MM.1S (cell line): Measurements from ENCODE around the gene TRIM66.
"Not testable (repeated sequence)": the region's sequence is repeated elsewhere in the genome, so short reads cannot be mapped to it uniquely, and the experiment has no call there.

Experiments
- DNase-seq: peaks from one replicate; pipeline ENCODE4 v3.0.0-alpha.2; 2015
- H2AFZ ChIP-seq: fragments of 300-600 bp; sonication (generic); 2 replicates; pipeline ENCODE4 v1.6.0; 2016; ENCODE audit warnings: antibody characterized with exemption, low read length
- H3F3A ChIP-seq: fragments of 300-600 bp; sonication (generic); 2 replicates; pipeline ENCODE4 v1.6.1; 2016; ENCODE audit warnings: mild to moderate bottlenecking, antibody characterized with exemption, low read length, moderate library complexity, mixed read lengths; ENCODE audit not compliant: insufficient read depth
- H3K27ac ChIP-seq: fragments of 300-600 bp; sonication (generic); 2 replicates; pipeline ENCODE4 v1.5.1; 2016; ENCODE audit warnings: mild to moderate bottlenecking, low read length
- H3K27me3 ChIP-seq: fragments of 300-600 bp; sonication (generic); replicated peaks from 2 replicates; pipeline ENCODE4 v1.6.0; 2016; ENCODE audit warnings: low read length; ENCODE audit not compliant: insufficient read depth
- H3K36me3 ChIP-seq: fragments of 300-600 bp; sonication (generic); replicated peaks from 2 replicates; pipeline ENCODE4 v1.6.1; 2016; ENCODE audit warnings: mild to moderate bottlenecking, low read length, mixed read lengths; ENCODE audit not compliant: insufficient read depth
- H3K4me1 ChIP-seq: fragments of 300-600 bp; sonication (generic); 2 replicates; pipeline ENCODE4 v1.6.1; 2016; ENCODE audit warnings: low read length, mixed read lengths
- H3K4me2 ChIP-seq: fragments of 300-600 bp; sonication (generic); 2 replicates; pipeline ENCODE4 v1.6.0; 2016; ENCODE audit warnings: low read depth, low read length
- H3K4me3 ChIP-seq: fragments of 300-600 bp; sonication (generic); 2 replicates; pipeline ENCODE4 v1.5.1; 2016; ENCODE audit warnings: low read length, mixed read lengths
- H3K79me2 ChIP-seq: fragments of 300-600 bp; sonication (generic); 2 replicates; pipeline ENCODE4 v1.6.1; 2016; ENCODE audit warnings: mixed run types, low read length, mixed read lengths
- H3K9ac ChIP-seq: fragments of 300-600 bp; sonication (generic); 2 replicates; pipeline ENCODE4 v1.6.1; 2016; ENCODE audit warnings: low read length, mixed read lengths
- H3K9me2 ChIP-seq: fragments of 300-600 bp; sonication (generic); replicated peaks from 2 replicates; pipeline ENCODE4 v1.6.1; 2016; ENCODE audit warnings: mild to moderate bottlenecking, low read length, mixed read lengths; ENCODE audit not compliant: insufficient read depth
- H3K9me3 ChIP-seq: fragments of 300-600 bp; sonication (generic); replicated peaks from 2 replicates; pipeline ENCODE4 v1.6.1; 2016; ENCODE audit warnings: mild to moderate bottlenecking, low read length, mixed read lengths; ENCODE audit not compliant: insufficient read depth
- H4K20me1 ChIP-seq: fragments of 300-600 bp; sonication (generic); 2 replicates; pipeline ENCODE4 v1.6.1; 2016; ENCODE audit warnings: mild to moderate bottlenecking, low read length, moderate library complexity, mixed read lengths; ENCODE audit not compliant: insufficient read depth
- EZH2 ChIP-seq: fragments of 300-600 bp; sonication (generic); optimal IDR thresholded peaks from 2 replicates; pipeline ENCODE3; 2017; ENCODE audit warnings: low read depth, mild to moderate bottlenecking, antibody characterized with exemption, low read length, mixed read lengths
- EZH2phosphoT487 ChIP-seq: fragments of 300-600 bp; sonication (generic); IDR thresholded peaks from 2 replicates; pipeline ENCODE4 v1.6.1; 2018; ENCODE audit warnings: antibody characterized with exemption, low read length
- TF ChIP-seq, protein P1 (sequence below): fragments of 300-600 bp; sonication (generic); IDR thresholded peaks from 2 replicates; pipeline ENCODE4 v1.5.1; 2016; ENCODE audit warnings: antibody characterized with exemption, low read length, mixed read lengths

Gene TRIM66

DNA sequence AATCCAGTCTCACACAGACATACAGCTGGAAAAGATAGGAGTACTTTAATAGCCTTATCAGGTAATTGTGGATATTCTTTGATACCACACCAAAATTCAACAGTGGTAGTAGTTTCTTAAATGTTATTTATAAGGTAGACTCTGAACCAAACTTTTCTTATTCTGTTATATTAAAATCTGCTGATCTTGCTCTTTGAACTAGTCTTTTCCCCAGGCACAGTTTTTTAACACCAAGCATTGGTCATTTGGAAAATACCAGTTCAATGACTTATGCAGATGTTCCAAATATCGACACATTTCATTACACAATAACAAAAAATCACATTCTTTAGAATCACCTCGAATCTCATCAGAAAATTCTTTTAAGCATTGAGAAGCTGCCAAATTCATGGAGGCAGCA is 7.6 kb downstream of the TRIM66 start:
- Histone ChIP-seq H3K9me3 (no peaks in the 10 kb centered on the region), H3K27me3 (no peaks in the 10 kb centered on the region), H3K4me2 (no peak overlapping the region), H3K4me3 (no peak overlapping the region), H3K27ac (no peak overlapping the region), H3K9ac (no peak overlapping the region), H3K79me2 (no peaks in the 10 kb centered on the region), H4K20me1 (no peaks in the 10 kb centered on the region), H2AFZ (no peak overlapping the region), H3K9me2 (no peaks in the 10 kb centered on the region), H3K4me1 (no peaks in the 10 kb centered on the region), H3F3A (no peaks in the 10 kb centered on the region), H3K36me3 (no peaks in the 10 kb centered on the region)
- TF ChIP-seq EZH2phosphoT487 (no peak), EZH2 (no peak)
- DNase-seq = no peak

DNA sequence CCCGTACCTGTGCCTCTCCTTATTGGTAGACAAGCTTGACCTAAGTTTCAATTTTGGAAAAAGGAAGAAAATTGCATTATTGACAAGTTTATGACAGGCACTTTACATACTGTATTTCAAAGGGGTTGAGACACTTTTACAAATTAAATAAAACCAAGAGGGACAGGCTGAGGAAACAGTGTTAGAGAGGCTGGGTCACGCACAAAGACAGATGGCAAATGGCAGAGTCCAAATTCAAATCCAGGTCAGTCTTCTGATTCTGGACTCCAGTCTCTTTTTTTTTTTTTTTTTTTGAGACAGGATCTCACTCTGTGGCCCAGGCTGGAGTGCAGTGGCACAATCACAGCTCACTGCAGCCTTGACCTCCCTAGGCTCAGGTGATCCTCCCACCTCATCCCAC is 10.1 kb downstream of the TRIM66 start:
- no peaks in the 10 kb centered on the region for H3K27me3 ChIP-seq
- no peak overlapping the region for H3K4me3 ChIP-seq
- H3K79me2 ChIP-seq = no peaks in the 10 kb centered on the region
- no peak for DNase-seq
- H4K20me1 ChIP-seq = no peaks in the 10 kb centered on the region
- H3K9me3 ChIP-seq = no peaks in the 10 kb centered on the region
- no peaks in the 10 kb centered on the region for H3F3A ChIP-seq
- H2AFZ ChIP-seq = no peak overlapping the region
- TF ChIP-seq, protein P1, sequence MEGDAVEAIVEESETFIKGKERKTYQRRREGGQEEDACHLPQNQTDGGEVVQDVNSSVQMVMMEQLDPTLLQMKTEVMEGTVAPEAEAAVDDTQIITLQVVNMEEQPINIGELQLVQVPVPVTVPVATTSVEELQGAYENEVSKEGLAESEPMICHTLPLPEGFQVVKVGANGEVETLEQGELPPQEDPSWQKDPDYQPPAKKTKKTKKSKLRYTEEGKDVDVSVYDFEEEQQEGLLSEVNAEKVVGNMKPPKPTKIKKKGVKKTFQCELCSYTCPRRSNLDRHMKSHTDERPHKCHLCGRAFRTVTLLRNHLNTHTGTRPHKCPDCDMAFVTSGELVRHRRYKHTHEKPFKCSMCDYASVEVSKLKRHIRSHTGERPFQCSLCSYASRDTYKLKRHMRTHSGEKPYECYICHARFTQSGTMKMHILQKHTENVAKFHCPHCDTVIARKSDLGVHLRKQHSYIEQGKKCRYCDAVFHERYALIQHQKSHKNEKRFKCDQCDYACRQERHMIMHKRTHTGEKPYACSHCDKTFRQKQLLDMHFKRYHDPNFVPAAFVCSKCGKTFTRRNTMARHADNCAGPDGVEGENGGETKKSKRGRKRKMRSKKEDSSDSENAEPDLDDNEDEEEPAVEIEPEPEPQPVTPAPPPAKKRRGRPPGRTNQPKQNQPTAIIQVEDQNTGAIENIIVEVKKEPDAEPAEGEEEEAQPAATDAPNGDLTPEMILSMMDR = no peak
- TF ChIP-seq EZH2phosphoT487 = no peak
- TF ChIP-seq EZH2 = no peak
- H3K4me2 ChIP-seq = no peak overlapping the region
- H3K36me3 ChIP-seq = no peaks in the 10 kb centered on the region
- H3K9ac ChIP-seq = no peak overlapping the region
- no peaks in the 10 kb centered on the region for H3K9me2 ChIP-seq
- no peak overlapping the region for H3K27ac ChIP-seq
- no peaks in the 10 kb centered on the region for H3K4me1 ChIP-seq

DNA sequence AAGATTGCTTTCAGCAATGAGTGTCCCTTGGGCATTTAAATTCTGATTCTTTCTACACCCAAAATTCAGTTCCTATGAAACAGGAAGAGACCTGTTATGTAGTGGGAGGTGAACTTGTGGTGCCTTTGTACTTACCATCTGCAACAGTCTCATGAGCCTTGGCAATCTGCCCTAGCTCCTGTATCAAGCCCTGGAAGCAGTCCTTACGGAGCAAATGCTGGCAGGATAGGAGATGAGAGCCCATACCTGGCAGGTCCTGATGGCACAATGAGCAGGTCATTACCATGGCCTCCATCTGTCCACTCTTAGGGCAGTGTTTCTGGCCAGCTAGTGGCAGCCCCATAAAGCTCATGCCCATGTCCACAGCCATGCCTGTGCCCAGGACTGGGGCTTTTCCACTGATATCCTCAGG is 10.8 kb downstream of the TRIM66 start:
- Histone ChIP-seq H3K4me2 (no peak overlapping the region), H3K27me3 (no peaks in the 10 kb centered on the region), H3K4me3 (no peak overlapping the region), H2AFZ (no peak overlapping the region), H3K9ac (no peak overlapping the region), H3K27ac (no peak overlapping the region), H3K79me2 (no peaks in the 10 kb centered on the region), H3K36me3 (no peaks in the 10 kb centered on the region), H4K20me1 (no peaks in the 10 kb centered on the region), H3F3A (no peaks in the 10 kb centered on the region), H3K9me3 (no peaks in the 10 kb centered on the region), H3K9me2 (no peaks in the 10 kb centered on the region), H3K4me1 (no peaks in the 10 kb centered on the region)
- TF ChIP-seq, protein P1 = no peak
- TF ChIP-seq EZH2 (no peak), EZH2phosphoT487 (no peak)
- DNase-seq = no peak

- H2AFZ ChIP-seq = no peak overlapping the region
- DNase-seq = no peak
- H3K9me3 ChIP-seq = no peaks in the 10 kb centered on the region
- no peak overlapping the region for H3K9ac ChIP-seq
- H3F3A ChIP-seq = no peaks in the 10 kb centered on the region
- TF ChIP-seq EZH2phosphoT487 (no peak), EZH2 (no peak)
- TF ChIP-seq, protein P1 = no peak
- no peaks in the 10 kb centered on the region for H3K9me2 ChIP-seq
- H3K4me1 ChIP-seq = no peaks in the 10 kb centered on the region
- no peak overlapping the region for H3K27ac ChIP-seq
- no peak overlapping the region for H3K4me3 ChIP-seq
- no peaks in the 10 kb centered on the region for H4K20me1 ChIP-seq
- no peak overlapping the region for H3K4me2 ChIP-seq
- H3K27me3 ChIP-seq = no peaks in the 10 kb centered on the region
- H3K79me2 ChIP-seq = no peaks in the 10 kb centered on the region
- H3K36me3 ChIP-seq = no peaks in the 10 kb centered on the region
Observed at GRCh38 chr11:8671193-8671612, 11.3 kb downstream of the TRIM66 start.

DNA sequence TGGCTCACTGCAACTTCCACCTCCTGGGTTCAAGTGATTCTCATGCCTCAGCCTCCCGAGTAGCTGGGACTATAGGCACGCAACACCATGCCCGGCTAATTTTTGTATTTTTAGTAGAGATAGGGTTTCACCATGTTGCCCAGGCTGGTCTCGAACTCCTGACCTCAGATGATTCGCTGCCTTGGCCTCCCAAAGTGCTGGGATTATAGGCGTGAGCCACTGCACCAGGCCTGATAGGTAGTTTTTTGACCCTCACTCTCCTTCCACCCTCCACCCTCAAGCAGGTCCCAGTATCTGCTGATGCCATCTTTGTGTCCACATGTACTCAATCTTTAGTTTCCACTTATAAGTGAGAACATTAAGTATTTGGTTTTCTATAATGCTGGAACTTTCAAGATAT is 12.4 kb downstream of the TRIM66 start:
- H3K4me3 ChIP-seq, H3K4me1 ChIP-seq, H3K4me2 ChIP-seq, H3K36me3 ChIP-seq, H4K20me1 ChIP-seq, H3K9me2 ChIP-seq, H3K9me3 ChIP-seq, H3K27me3 ChIP-seq, DNase-seq, H2AFZ ChIP-seq, H3F3A ChIP-seq, H3K27ac ChIP-seq, H3K9ac ChIP-seq, H3K79me2 ChIP-seq: not testable (repeated sequence)
